Loucy (cell line): Measurements from ENCODE around the gene TMEM37.

Experiments
- EZH2phosphoT487 ChIP-seq: fragments of 200-600 bp; IDR thresholded peaks from 2 replicates; pipeline ENCODE4 v1.6.1; 2018; ENCODE audit warnings: antibody characterized with exemption, mild to moderate bottlenecking, moderate library complexity, borderline replicate concordance
- TF ChIP-seq, protein P1 (sequence below): fragments of 200-600 bp; sonication (generic); conservative IDR thresholded peaks from 2 replicates; pipeline ENCODE4 v1.5.1; 2014; ENCODE audit warnings: mild to moderate bottlenecking, antibody characterized with exemption, low read length

DNA sequence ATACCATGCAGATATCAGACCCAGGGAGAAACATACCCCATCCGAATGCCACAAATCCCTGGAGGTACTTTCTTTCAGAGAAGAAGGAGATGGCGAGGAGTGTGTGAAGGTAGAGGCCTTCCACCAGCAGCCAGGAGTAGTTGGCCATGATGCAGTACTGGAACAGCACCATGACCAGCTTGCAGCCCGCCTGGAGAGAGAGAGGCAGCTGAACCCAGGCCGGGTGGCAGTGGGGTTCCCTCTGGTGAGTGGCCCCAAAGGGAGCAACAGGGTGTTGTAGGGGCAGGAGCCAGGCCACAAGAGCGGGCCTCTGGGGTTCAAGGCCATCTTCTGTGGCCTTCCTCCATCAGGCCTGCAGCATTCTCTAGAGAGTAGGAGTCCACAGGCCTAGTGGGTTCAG, 30.2 kb downstream of the TMEM37 start:
- TF ChIP-seq, protein P1, sequence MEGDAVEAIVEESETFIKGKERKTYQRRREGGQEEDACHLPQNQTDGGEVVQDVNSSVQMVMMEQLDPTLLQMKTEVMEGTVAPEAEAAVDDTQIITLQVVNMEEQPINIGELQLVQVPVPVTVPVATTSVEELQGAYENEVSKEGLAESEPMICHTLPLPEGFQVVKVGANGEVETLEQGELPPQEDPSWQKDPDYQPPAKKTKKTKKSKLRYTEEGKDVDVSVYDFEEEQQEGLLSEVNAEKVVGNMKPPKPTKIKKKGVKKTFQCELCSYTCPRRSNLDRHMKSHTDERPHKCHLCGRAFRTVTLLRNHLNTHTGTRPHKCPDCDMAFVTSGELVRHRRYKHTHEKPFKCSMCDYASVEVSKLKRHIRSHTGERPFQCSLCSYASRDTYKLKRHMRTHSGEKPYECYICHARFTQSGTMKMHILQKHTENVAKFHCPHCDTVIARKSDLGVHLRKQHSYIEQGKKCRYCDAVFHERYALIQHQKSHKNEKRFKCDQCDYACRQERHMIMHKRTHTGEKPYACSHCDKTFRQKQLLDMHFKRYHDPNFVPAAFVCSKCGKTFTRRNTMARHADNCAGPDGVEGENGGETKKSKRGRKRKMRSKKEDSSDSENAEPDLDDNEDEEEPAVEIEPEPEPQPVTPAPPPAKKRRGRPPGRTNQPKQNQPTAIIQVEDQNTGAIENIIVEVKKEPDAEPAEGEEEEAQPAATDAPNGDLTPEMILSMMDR = no peak
- no peak for TF ChIP-seq EZH2phosphoT487
